HepG2 (cell line): ENCODE results near the gene PLEKHG5. TPM values are rescaled to one million over a fixed set of nuclear protein-coding genes. Genes with fewer than 3 reads are reported as not detected.

Experiments
- ATAC-seq: fragments of 200-7000 bp; cut with Tn5 transposase; 3 replicates; pipeline ENCODE4 v1.9.1; 2020; ENCODE audit warnings: mild to moderate bottlenecking, moderate library complexity
- BruUV-seq: library from RNA; stranded (reverse); fragments of 400-500 nt; replicated peaks from 2 replicates; lab custom pipeline; 2021; lab: Mats Ljungman, UMichigan
- CTCF ChIA-PET: fragments of 300-600 bp; formaldehyde crosslinking; extraction: SDS; loops from one replicate; lab custom pipeline; 2021; ENCODE audit warnings: low total read pairs, inconsistent platforms, low intra/inter-chr PET ratio; lab: Yijun Ruan, JAX
- POLR2A ChIA-PET: fragments of 350-600 bp; sonication (Branson Sonifier 250); formaldehyde crosslinking; loops from one replicate; lab custom pipeline; 2020; ENCODE audit warnings: antibody characterized with exemption, inconsistent platforms; lab: Yijun Ruan, JAX
- DNase-seq: peaks from one replicate; pipeline ENCODE4 v3.0.0-alpha.2; 2015; ENCODE audit warnings: low spot score
- FAIRE-seq: peaks from 3 replicates; lab custom pipeline; 2011; peaks lifted over from hg19 to GRCh38; lab: Jason Lieb, UNC
- H2AFZ ChIP-seq: one replicate; pipeline ENCODE4 v1.6.1; 2011; ENCODE audit warnings: low read length, inconsistent platforms
- H3K27ac ChIP-seq: fragments of 300-600 bp; 3 replicates; pipeline ENCODE4 v1.8.0; 2011; ENCODE audit warnings: mixed run types, mild to moderate bottlenecking, mixed read lengths, low read length, inconsistent platforms; ENCODE audit not compliant: insufficient read depth; ENCODE audit errors: extremely low read length
- H3K27me3 ChIP-seq, 2 experiments: fragments of 200-600 bp in 1 of 2; 2 replicates in 1 of 2; 3 replicates in 1 of 2; pipeline versions ENCODE4 v1.6.0 to v1.8.0; 2011; ENCODE audit warnings: low read length in 2 of 2, mild to moderate bottlenecking in 2 of 2, moderate library complexity in 2 of 2, inconsistent platforms in 1 of 2; ENCODE audit not compliant: insufficient read depth in 2 of 2, control insufficient read depth in 1 of 2
- H3K36me3 ChIP-seq, 2 experiments: fragments of 200-600 bp in 1 of 2; replicated peaks in 1 of 2; 2 replicates in 1 of 2; 3 replicates in 1 of 2; pipeline versions ENCODE4 v1.5.1 to v1.8.0; 2011; ENCODE audit warnings: low read length in 2 of 2, inconsistent platforms in 1 of 2; ENCODE audit not compliant: insufficient read depth in 2 of 2, control insufficient read depth in 1 of 2
- H3K4me1 ChIP-seq: 2 replicates; pipeline ENCODE4 v1.5.1; 2012; ENCODE audit warnings: low read length, inconsistent platforms; ENCODE audit not compliant: insufficient read depth
- H3K4me2 ChIP-seq: 2 replicates; pipeline ENCODE4 v1.6.0; 2011; ENCODE audit warnings: low read depth, low read length, inconsistent platforms
- H3K4me3 ChIP-seq, 3 experiments: fragments of 200-600 bp in 1 of 3; sonication (generic), shearing (Covaris generic) in 1 of 3; replicated peaks in 1 of 3; 2 replicates each; pipeline ENCODE4 v1.5.1; 2011 to 2016; ENCODE audit warnings: low read length in 3 of 3, inconsistent platforms in 2 of 3, low read depth in 2 of 3, mild to moderate bottlenecking in 2 of 3, control low read depth in 1 of 3, mixed read lengths in 1 of 3; ENCODE audit not compliant: insufficient read depth in 1 of 3
- H3K79me2 ChIP-seq: one replicate; pipeline ENCODE4 v1.6.1; 2011; ENCODE audit warnings: low read length, inconsistent platforms; ENCODE audit not compliant: insufficient read depth
- H3K9ac ChIP-seq: 2 replicates; pipeline ENCODE4 v1.6.0; 2011; ENCODE audit warnings: mild to moderate bottlenecking, low read depth, low read length, inconsistent platforms; ENCODE audit not compliant: insufficient read depth
- H3K9me3 ChIP-seq: 2 replicates; pipeline ENCODE4 v1.5.1; 2012; ENCODE audit warnings: mild to moderate bottlenecking, low read length
- H4K20me1 ChIP-seq: 2 replicates; pipeline ENCODE4 v1.6.0; 2011; ENCODE audit warnings: inconsistent platforms, mild to moderate bottlenecking, low read length, moderate library complexity; ENCODE audit not compliant: insufficient read depth
- CREBL2 ChIP-seq: sonication (generic); formaldehyde crosslinking; IDR thresholded peaks from 2 replicates; pipeline ENCODE4 v1.8.1; 2023; ENCODE audit warnings: missing genetic modification reagents, mild to moderate bottlenecking, borderline replicate concordance
- HNF4A ChIP-seq: sonication (generic); formaldehyde crosslinking; IDR thresholded peaks from 2 replicates; pipeline ENCODE4 v1.4.0; 2020; ENCODE audit warnings: missing genetic modification reagents
- KLF13 ChIP-seq: sonication (generic); formaldehyde crosslinking; IDR thresholded peaks from 2 replicates; pipeline ENCODE4 v1.4.0; 2020; ENCODE audit warnings: mild to moderate bottlenecking, missing genetic modification reagents
- PCBP1 ChIP-seq: fragments of 200-400 bp; formaldehyde crosslinking; IDR thresholded peaks from 2 replicates; pipeline ENCODE4 v1.6.1; 2017; ENCODE audit warnings: mild to moderate bottlenecking, low read depth, low read length, borderline replicate concordance
- ZFP36L1 ChIP-seq: sonication (generic); formaldehyde crosslinking; IDR thresholded peaks from 2 replicates; pipeline ENCODE4 v1.8.0; 2022; ENCODE audit warnings: mild to moderate bottlenecking, missing genetic modification reagents, moderate library complexity
- ZNF276 ChIP-seq: sonication (generic); formaldehyde crosslinking; IDR thresholded peaks from 2 replicates; pipeline ENCODE4 v1.4.0; 2020; ENCODE audit warnings: mild to moderate bottlenecking, low read depth, missing genetic modification reagents
- ZNF724P ChIP-seq: sonication (generic); formaldehyde crosslinking; IDR thresholded peaks from 2 replicates; pipeline ENCODE4 v1.8.0; 2022; ENCODE audit warnings: missing genetic modification reagents, borderline replicate concordance
- WGBS: methylation state at CpG from one replicate; pipeline ENCODE4 v1.1.6; 2017; ENCODE audit warnings: low lambda C conversion rate; 5-methylcytosine and 5-hydroxymethylcytosine counted together
- in situ Hi-C: cut with HindIII; loops from 2 replicates; pipeline ENCODE4 v1.10.0; 2017; ENCODE audit warnings: low pct_unique_long_range_greater_than_20kb; ENCODE audit not compliant: extremely low pct_ligation_motif_present
- intact Hi-C: fragments of 100-400 bp; cut with micrococcal nuclease; formaldehyde crosslinking; loops from one replicate; pipeline ENCODE4 v1.10.0; 2022; ENCODE audit not compliant: unreplicated experiment
- polyA plus RNA-seq, 8 experiments: library from polyadenylated mRNA; depleted of rRNA in 3 of 8; stranded (reverse) in 7 of 8; unstranded in 1 of 8; fragments of >200 nt; fragmentation: Illumina TruSeq in 4 of 8; extraction: Trizol in 4 of 8; gene quantifications; 2 replicates each; pipeline versions ENCODE4 v1.2.1 to v1.2.3, GENCODE V29; 2011 to 2016; ENCODE audit warnings: low read depth in 4 of 8, missing spikeins in 1 of 8, mixed read lengths in 1 of 8; ENCODE audit not compliant: insufficient read depth in 1 of 8
- total RNA-seq, 5 experiments: library from RNA; depleted of rRNA; stranded (reverse); fragments of >200 nt; fragmentation: Illumina TruSeq; extraction: Trizol; gene quantifications; 2 replicates each; pipeline ENCODE4 v1.2.3, GENCODE V29; 2016; ENCODE audit warnings: low read depth in 1 of 5
- TF ChIP-seq, protein P1 (sequence below): sonication (generic); formaldehyde crosslinking; IDR thresholded peaks from 2 replicates; pipeline ENCODE4 v1.4.0; 2020; ENCODE audit warnings: missing genetic modification reagents
- TF ChIP-seq, protein P2 (sequence below): sonication (generic); formaldehyde crosslinking; IDR thresholded peaks from 2 replicates; pipeline ENCODE4 v1.4.0; 2020; ENCODE audit warnings: mild to moderate bottlenecking, missing genetic modification reagents, borderline replicate concordance

Gene PLEKHG5
- total and polyA plus RNA-seq, 2 of the 13 experiments (the other 11 are each of a cell fraction or from before 2014, with no cell fraction given), result 1.9 to 3.5 TPM

GRCh38 chr1:6503884-6504602, 12.6 kb upstream of the PLEKHG5 start:
- intact Hi-C loops (no loop called here), in situ Hi-C loops (no loop called here)
- DNase-seq, result no peak
- ChIA-PET CTCF (no interaction called here), POLR2A (interaction anchor here (1.8 kb wide), 1 partner anchor 9 kb away, joined by 5 read pairs; no protein-coding TSS in a partner anchor)
- no peak for ATAC-seq
- FAIRE-seq, result no peak
- Histone ChIP-seq H2AFZ (no peak overlapping the region), H3K79me2 (no peaks in the 10 kb centered on the region), H3K27ac (no peak overlapping the region), H3K4me1 (peaks cover 54% of the 10 kb centered on the region), H3K4me3 (no peak overlapping the region), H3K36me3 (no peaks in the 10 kb centered on the region), H3K9ac (no peak overlapping the region), H3K4me2 (no peak overlapping the region), H3K27me3 (peaks cover 38 to 91% of the 10 kb centered on the region in 2 experiments; a peak in 4 of 5 replicates), H4K20me1 (no peaks in the 10 kb centered on the region), H3K9me3 (no peaks in the 10 kb centered on the region)
- no TSS peak for BruUV-seq
- WGBS, result 37% methylated on average over 10 of the region's 20 CpGs
- TF ChIP-seq KLF13 (CRISPR knock-in tag), result no peak
- no peak for TF ChIP-seq HNF4A (CRISPR knock-in tag)
- no peak for TF ChIP-seq CREBL2 (CRISPR knock-in tag)
- no peak for TF ChIP-seq ZNF724P (CRISPR knock-in tag)
- no peak for TF ChIP-seq PCBP1
- TF ChIP-seq ZNF276 (CRISPR knock-in tag), result no peak
- TF ChIP-seq, protein P1, sequence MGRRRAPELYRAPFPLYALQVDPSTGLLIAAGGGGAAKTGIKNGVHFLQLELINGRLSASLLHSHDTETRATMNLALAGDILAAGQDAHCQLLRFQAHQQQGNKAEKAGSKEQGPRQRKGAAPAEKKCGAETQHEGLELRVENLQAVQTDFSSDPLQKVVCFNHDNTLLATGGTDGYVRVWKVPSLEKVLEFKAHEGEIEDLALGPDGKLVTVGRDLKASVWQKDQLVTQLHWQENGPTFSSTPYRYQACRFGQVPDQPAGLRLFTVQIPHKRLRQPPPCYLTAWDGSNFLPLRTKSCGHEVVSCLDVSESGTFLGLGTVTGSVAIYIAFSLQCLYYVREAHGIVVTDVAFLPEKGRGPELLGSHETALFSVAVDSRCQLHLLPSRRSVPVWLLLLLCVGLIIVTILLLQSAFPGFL, result no peak
- TF ChIP-seq ZFP36L1 (CRISPR knock-in tag), result no peak
- TF ChIP-seq, protein P2, sequence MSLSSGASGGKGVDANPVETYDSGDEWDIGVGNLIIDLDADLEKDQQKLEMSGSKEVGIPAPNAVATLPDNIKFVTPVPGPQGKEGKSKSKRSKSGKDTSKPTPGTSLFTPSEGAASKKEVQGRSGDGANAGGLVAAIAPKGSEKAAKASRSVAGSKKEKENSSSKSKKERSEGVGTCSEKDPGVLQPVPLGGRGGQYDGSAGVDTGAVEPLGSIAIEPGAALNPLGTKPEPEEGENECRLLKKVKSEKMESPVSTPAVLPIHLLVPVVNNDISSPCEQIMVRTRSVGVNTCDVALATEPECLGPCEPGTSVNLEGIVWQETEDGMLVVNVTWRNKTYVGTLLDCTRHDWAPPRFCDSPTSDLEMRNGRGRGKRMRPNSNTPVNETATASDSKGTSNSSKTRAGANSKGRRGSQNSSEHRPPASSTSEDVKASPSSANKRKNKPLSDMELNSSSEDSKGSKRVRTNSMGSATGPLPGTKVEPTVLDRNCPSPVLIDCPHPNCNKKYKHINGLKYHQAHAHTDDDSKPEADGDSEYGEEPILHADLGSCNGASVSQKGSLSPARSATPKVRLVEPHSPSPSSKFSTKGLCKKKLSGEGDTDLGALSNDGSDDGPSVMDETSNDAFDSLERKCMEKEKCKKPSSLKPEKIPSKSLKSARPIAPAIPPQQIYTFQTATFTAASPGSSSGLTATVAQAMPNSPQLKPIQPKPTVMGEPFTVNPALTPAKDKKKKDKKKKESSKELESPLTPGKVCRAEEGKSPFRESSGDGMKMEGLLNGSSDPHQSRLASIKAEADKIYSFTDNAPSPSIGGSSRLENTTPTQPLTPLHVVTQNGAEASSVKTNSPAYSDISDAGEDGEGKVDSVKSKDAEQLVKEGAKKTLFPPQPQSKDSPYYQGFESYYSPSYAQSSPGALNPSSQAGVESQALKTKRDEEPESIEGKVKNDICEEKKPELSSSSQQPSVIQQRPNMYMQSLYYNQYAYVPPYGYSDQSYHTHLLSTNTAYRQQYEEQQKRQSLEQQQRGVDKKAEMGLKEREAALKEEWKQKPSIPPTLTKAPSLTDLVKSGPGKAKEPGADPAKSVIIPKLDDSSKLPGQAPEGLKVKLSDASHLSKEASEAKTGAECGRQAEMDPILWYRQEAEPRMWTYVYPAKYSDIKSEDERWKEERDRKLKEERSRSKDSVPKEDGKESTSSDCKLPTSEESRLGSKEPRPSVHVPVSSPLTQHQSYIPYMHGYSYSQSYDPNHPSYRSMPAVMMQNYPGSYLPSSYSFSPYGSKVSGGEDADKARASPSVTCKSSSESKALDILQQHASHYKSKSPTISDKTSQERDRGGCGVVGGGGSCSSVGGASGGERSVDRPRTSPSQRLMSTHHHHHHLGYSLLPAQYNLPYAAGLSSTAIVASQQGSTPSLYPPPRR, result no peak
